ENCODE data around the gene MED9. TPM values are rescaled to one million over a fixed set of nuclear protein-coding genes. Genes with fewer than 3 reads are reported as not detected.

MED9 gene
- total RNA-seq, 1 experiment from 2014 or later: 28.3 TPM

DNA sequence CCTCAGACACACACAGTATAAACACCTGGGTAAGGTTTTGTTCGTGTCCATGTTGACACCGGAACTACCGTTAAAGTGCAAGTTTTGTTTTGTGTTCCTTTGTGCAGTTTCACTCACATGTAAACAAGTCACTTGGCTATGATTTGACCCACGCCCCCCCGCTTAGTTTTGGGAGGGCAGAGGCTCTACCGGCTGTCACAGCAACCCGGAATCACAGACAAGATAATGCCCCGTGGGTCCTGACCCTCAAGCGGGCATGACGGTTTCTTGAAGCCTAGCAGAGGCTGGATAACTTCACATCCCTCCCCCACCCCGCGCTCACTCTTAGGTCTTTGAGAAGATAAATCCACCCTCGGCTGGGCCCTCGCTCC is 17.7 kb downstream of the MED9 start:
- no peak for ATAC-seq
- H3K4me1 ChIP-seq (ENCODE audit: insufficient read depth, low read length): peaks cover 17% of the 10 kb centered on the region
- no peak overlapping the region for H3K27ac ChIP-seq (ENCODE audit: low read length)
- H3K36me3 ChIP-seq (ENCODE audit: low read depth, low read length): peaks cover 19% of the 10 kb centered on the region; the same call in 1 of the 2 replicates
- intact Hi-C loops (cut with micrococcal nuclease): loop anchor here (10.0 kb wide), 1 partner anchor 80 kb away; no protein-coding TSS in a partner anchor
- POLR2A ChIA-PET (ENCODE audit: unreplicated experiment): no interaction called here
- H3K27me3 ChIP-seq (ENCODE audit: low read length): no peaks in the 10 kb centered on the region
- peak overlapping the region; percentile 83 for H3K4me2 ChIP-seq (ENCODE audit: low read length)
- no peaks in the 10 kb centered on the region for H3F3A ChIP-seq (ENCODE audit: low read length, unreplicated experiment)
- H3K79me2 ChIP-seq (ENCODE audit: low read length): no peaks in the 10 kb centered on the region
- no TSS peak for BruUV-seq (replicated peaks)
- H3K9me3 ChIP-seq (ENCODE audit: low read length): no peaks in the 10 kb centered on the region
- peak overlapping the region; percentile 86 for H3K4me3 ChIP-seq (ENCODE audit: low read length)
- H3K9ac ChIP-seq (ENCODE audit: low read length): peak overlapping the region; percentile 82
- CTCF ChIA-PET: no interaction called here
- DNase-seq: no peak
- no peak overlapping the region for H2AFZ ChIP-seq (ENCODE audit: low read length)
- H3K9me2 ChIP-seq (replicated peaks; ENCODE audit: low read length): no peaks in the 10 kb centered on the region
- peaks cover 12% of the 10 kb centered on the region; the same call in 1 of the 2 replicates for H4K20me1 ChIP-seq (ENCODE audit: low read length)
- TF ChIP-seq, protein P1, sequence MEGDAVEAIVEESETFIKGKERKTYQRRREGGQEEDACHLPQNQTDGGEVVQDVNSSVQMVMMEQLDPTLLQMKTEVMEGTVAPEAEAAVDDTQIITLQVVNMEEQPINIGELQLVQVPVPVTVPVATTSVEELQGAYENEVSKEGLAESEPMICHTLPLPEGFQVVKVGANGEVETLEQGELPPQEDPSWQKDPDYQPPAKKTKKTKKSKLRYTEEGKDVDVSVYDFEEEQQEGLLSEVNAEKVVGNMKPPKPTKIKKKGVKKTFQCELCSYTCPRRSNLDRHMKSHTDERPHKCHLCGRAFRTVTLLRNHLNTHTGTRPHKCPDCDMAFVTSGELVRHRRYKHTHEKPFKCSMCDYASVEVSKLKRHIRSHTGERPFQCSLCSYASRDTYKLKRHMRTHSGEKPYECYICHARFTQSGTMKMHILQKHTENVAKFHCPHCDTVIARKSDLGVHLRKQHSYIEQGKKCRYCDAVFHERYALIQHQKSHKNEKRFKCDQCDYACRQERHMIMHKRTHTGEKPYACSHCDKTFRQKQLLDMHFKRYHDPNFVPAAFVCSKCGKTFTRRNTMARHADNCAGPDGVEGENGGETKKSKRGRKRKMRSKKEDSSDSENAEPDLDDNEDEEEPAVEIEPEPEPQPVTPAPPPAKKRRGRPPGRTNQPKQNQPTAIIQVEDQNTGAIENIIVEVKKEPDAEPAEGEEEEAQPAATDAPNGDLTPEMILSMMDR (conservative IDR thresholded peaks at IDR 0.05; ENCODE audit: low read depth, low read length): no peak
- no peak for TF ChIP-seq EZH2phosphoT487 (IDR thresholded peaks at IDR 0.05; ENCODE audit: borderline replicate concordance, low read length)
- no peak for TF ChIP-seq EZH2 (IDR thresholded peaks at IDR 0.05; ENCODE audit: low read length, unreplicated experiment)

- Histone ChIP-seq H3K27me3 (ENCODE audit: low read length) (no peaks in the 10 kb centered on the region), H3K9me2 (replicated peaks; ENCODE audit: low read length) (no peaks in the 10 kb centered on the region), H3K4me3 (ENCODE audit: low read length) (peak overlapping the region; percentile 86), H3K9ac (ENCODE audit: low read length) (peak overlapping the region; percentile 82), H3K4me2 (ENCODE audit: low read length) (peak overlapping the region; percentile 83), H3K4me1 (ENCODE audit: insufficient read depth, low read length) (peaks cover 17% of the 10 kb centered on the region), H3K27ac (ENCODE audit: low read length) (no peak overlapping the region), H4K20me1 (ENCODE audit: low read length) (peaks cover 12% of the 10 kb centered on the region; the same call in 1 of the 2 replicates), H3K9me3 (ENCODE audit: low read length) (no peaks in the 10 kb centered on the region), H3F3A (ENCODE audit: low read length, unreplicated experiment) (no peaks in the 10 kb centered on the region), H3K79me2 (ENCODE audit: low read length) (no peaks in the 10 kb centered on the region), H2AFZ (ENCODE audit: low read length) (no peak overlapping the region), H3K36me3 (ENCODE audit: low read depth, low read length) (peaks cover 19% of the 10 kb centered on the region; the same call in 1 of the 2 replicates)
- ChIA-PET CTCF (no interaction called here), POLR2A (ENCODE audit: unreplicated experiment) (no interaction called here)
- TF ChIP-seq, protein P1 (conservative IDR thresholded peaks at IDR 0.05; ENCODE audit: low read depth, low read length): 0 out of 2 replicates have a peak, but pooled peaks have one; percentile 13
- no peak for TF ChIP-seq EZH2 (IDR thresholded peaks at IDR 0.05; ENCODE audit: low read length, unreplicated experiment)
- BruUV-seq (replicated peaks): no TSS peak
- DNase-seq: peak; percentile 60
- ATAC-seq: peak; percentile 13
- intact Hi-C loops (cut with micrococcal nuclease): loop anchor here (10.0 kb wide), 1 partner anchor 80 kb away; no protein-coding TSS in a partner anchor
These were observed 18.2 kb downstream of the MED9 start for GRCh38 chr17:17494870-17495535.

Measured in PC-3 (cell line).